GM06990 (cell line): Measurements from ENCODE around the gene CASTOR1.

Experiments used
- DNase-seq: peaks from one replicate; pipeline ENCODE4 v3.0.0-alpha.2; 2011; ENCODE audit not compliant: insufficient read length; ENCODE audit errors: extremely low read depth
- H3K27me3 ChIP-seq: replicated peaks from 2 replicates; pipeline ENCODE4 v1.6.0; 2011; ENCODE audit warnings: low read length; ENCODE audit not compliant: control insufficient read depth, insufficient read depth
- H3K36me3 ChIP-seq: 2 replicates; pipeline ENCODE4 v1.5.1; 2011; ENCODE audit warnings: low read length; ENCODE audit not compliant: control insufficient read depth, insufficient read depth
- H3K4me3 ChIP-seq: replicated peaks from 2 replicates; pipeline ENCODE4 v1.5.1; 2011; ENCODE audit warnings: low read depth, mild to moderate bottlenecking, control low read depth, low read length
- TF ChIP-seq, protein P1 (sequence below): IDR thresholded peaks from 2 replicates; pipeline ENCODE4 v1.5.1; 2011; ENCODE audit warnings: low read length, control low read depth, mild to moderate bottlenecking, inconsistent platforms; ENCODE audit not compliant: insufficient read depth, poor library complexity, severe bottlenecking

CASTOR1 gene

GRCh38 chr22:30296324-30296723, 7.0 kb upstream of the CASTOR1 start:
- H3K4me3 ChIP-seq, result no peak overlapping the region
- TF ChIP-seq, protein P1, sequence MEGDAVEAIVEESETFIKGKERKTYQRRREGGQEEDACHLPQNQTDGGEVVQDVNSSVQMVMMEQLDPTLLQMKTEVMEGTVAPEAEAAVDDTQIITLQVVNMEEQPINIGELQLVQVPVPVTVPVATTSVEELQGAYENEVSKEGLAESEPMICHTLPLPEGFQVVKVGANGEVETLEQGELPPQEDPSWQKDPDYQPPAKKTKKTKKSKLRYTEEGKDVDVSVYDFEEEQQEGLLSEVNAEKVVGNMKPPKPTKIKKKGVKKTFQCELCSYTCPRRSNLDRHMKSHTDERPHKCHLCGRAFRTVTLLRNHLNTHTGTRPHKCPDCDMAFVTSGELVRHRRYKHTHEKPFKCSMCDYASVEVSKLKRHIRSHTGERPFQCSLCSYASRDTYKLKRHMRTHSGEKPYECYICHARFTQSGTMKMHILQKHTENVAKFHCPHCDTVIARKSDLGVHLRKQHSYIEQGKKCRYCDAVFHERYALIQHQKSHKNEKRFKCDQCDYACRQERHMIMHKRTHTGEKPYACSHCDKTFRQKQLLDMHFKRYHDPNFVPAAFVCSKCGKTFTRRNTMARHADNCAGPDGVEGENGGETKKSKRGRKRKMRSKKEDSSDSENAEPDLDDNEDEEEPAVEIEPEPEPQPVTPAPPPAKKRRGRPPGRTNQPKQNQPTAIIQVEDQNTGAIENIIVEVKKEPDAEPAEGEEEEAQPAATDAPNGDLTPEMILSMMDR, result no peak
- H3K36me3 ChIP-seq, result peaks cover 71% of the 10 kb centered on the region
- H3K27me3 ChIP-seq, result no peaks in the 10 kb centered on the region
- DNase-seq, result no peak

DNA sequence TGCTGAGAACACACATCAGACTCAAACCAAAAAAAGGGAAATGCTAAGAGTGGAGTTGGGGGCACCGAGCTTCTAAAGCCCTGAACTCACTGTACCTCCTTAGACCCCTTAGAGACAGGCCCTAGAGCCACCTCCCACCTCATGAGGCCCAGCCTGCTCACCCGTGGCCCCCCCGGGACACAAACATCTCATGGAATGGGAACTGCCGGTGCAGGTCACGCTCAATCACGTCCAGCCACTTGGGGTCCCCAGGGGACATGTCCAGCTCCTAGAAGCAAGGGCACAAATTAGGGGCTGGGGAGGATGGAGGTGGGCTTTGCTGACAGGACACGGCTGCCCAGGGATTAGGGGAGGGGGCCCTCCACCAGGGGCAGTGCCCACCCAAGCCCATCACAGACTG, 6.3 kb upstream of the CASTOR1 start:
- H3K4me3 ChIP-seq, result no peak overlapping the region
- peaks cover 71% of the 10 kb centered on the region for H3K36me3 ChIP-seq
- H3K27me3 ChIP-seq, result no peaks in the 10 kb centered on the region
- no peak for DNase-seq
- TF ChIP-seq, protein P1, result no peak

DNA sequence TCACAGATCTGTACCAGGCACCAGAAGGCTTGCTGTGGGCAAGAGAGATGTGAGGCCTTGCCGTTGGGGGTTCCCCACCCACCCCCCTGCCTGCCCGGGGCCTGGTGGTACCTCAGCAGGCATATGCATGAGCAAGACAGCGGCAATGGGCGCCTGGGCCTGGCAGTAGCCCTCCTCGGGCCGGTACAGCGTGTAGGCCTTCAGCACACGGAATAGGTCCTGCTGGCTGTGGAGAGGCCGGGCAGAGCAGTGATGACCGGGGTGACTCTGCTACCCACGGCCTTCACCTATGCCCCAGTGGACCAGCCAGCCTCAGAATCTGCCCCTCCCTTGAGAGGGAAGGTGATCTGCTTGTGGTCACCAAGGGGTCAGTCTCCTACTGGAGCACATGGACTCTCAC, 5.5 kb upstream of the CASTOR1 start:
- peaks cover 67% of the 10 kb centered on the region for H3K36me3 ChIP-seq
- DNase-seq, result no peak
- no peaks in the 10 kb centered on the region for H3K27me3 ChIP-seq
- TF ChIP-seq, protein P1, result no peak
- H3K4me3 ChIP-seq, result no peak overlapping the region

- Histone ChIP-seq H3K4me3 (no peak overlapping the region), H3K36me3 (peaks cover 63% of the 10 kb centered on the region), H3K27me3 (no peaks in the 10 kb centered on the region)
- no peak for DNase-seq
- TF ChIP-seq, protein P1, result no peak
Measured at GRCh38 chr22:30294066-30294465, 4.8 kb upstream of the CASTOR1 start.

- no peak overlapping the region for H3K4me3 ChIP-seq
- no peak for DNase-seq
- TF ChIP-seq, protein P1, result no peak
- H3K36me3 ChIP-seq, result peaks cover 55% of the 10 kb centered on the region
- H3K27me3 ChIP-seq, result no peaks in the 10 kb centered on the region
Measured at GRCh38 chr22:30293026-30293425, 3.7 kb upstream of the CASTOR1 start.
